H1 (cell line): ENCODE results near the gene SMIM15. TPM values are rescaled to one million over a fixed set of nuclear protein-coding genes. Genes with fewer than 3 reads are reported as not detected.

Experiments used
- CTCF ChIA-PET: fragments of 300-600 bp; sonication (Branson Sonifier 250); formaldehyde crosslinking; loops from one replicate; lab custom pipeline; 2021; ENCODE audit not compliant: partially characterized antibody; lab: Charles Lee
- POLR2A ChIA-PET: fragments of 300-600 bp; sonication (Branson Sonifier 250); formaldehyde crosslinking; loops from one replicate; lab custom pipeline; 2021; ENCODE audit warnings: inconsistent platforms; ENCODE audit not compliant: partially characterized antibody; lab: Charles Lee
- DNase-seq, 2 experiments: peaks; one replicate each; pipeline versions ENCODE4 v3.0.0 to v3.0.0-alpha.2; 2010 to 2022; ENCODE audit warnings: low spot score in 2 of 2, low read depth in 1 of 2, mixed read lengths in 1 of 2
- FAIRE-seq: peaks from 2 replicates; lab custom pipeline; 2011; peaks lifted over from hg19 to GRCh38; lab: Jason Lieb, UNC
- H2AFZ ChIP-seq: 2 replicates; pipeline ENCODE4 v1.8.1; 2012; ENCODE audit warnings: low read length, inconsistent platforms
- H2AK5ac ChIP-seq: 2 replicates; pipeline ENCODE4 v1.6.1; 2013; ENCODE audit warnings: low read depth, low read length
- H2BK120ac ChIP-seq: replicated peaks from 2 replicates; pipeline ENCODE3; 2013; ENCODE audit warnings: low read depth, low read length, inconsistent platforms
- H2BK12ac ChIP-seq: 2 replicates; pipeline ENCODE4 v1.6.1; 2013; ENCODE audit warnings: low read depth, low read length
- H2BK15ac ChIP-seq: 2 replicates; pipeline ENCODE4 v1.6.1; 2013; ENCODE audit warnings: low read length
- H2BK20ac ChIP-seq: 2 replicates; pipeline ENCODE4 v1.6.1; 2013; ENCODE audit warnings: low read length
- H2BK5ac ChIP-seq: 2 replicates; pipeline ENCODE4 v1.6.1; 2013; ENCODE audit warnings: low read depth, low read length
- H3K14ac ChIP-seq: 2 replicates; pipeline ENCODE4 v1.6.1; 2013; ENCODE audit warnings: inconsistent platforms; ENCODE audit not compliant: insufficient read length
- H3K18ac ChIP-seq: 2 replicates; pipeline ENCODE4 v1.6.1; 2013; ENCODE audit warnings: low read length; ENCODE audit errors: extremely low read depth
- H3K23ac ChIP-seq: 2 replicates; pipeline ENCODE4 v1.6.1; 2013; ENCODE audit warnings: inconsistent platforms; ENCODE audit not compliant: insufficient read length
- H3K23me2 ChIP-seq: 2 replicates; pipeline ENCODE4 v1.6.1; 2013; ENCODE audit warnings: low read depth, low read length
- H3K27ac ChIP-seq: 2 replicates; pipeline ENCODE4 v1.6.1; 2011; ENCODE audit warnings: low read depth, low read length, inconsistent platforms
- H3K27me3 ChIP-seq, 4 experiments: replicated peaks in 1 of 4; 1 replicate in 1 of 4; 2 replicates in 3 of 4; pipeline versions ENCODE4 v1.6.1 to v1.8.1; 2011 to 2013; ENCODE audit warnings: low read length in 3 of 4, mild to moderate bottlenecking in 3 of 4, inconsistent platforms in 2 of 4, mixed read lengths in 2 of 4, moderate library complexity in 1 of 4; ENCODE audit not compliant: control insufficient read depth in 3 of 4, insufficient read depth in 3 of 4; ENCODE audit errors: extremely low read depth in 1 of 4
- H3K36me3 ChIP-seq, 4 experiments: 2 replicates each; pipeline versions ENCODE4 v1.6.1 to v1.8.1; 2011 to 2013; ENCODE audit warnings: mild to moderate bottlenecking in 4 of 4, low read length in 3 of 4, moderate library complexity in 2 of 4, control low read depth in 1 of 4, inconsistent platforms in 1 of 4; ENCODE audit not compliant: insufficient read depth in 4 of 4, control insufficient read depth in 2 of 4
- H3K4ac ChIP-seq: replicated peaks from 2 replicates; pipeline ENCODE3; 2013; ENCODE audit warnings: low read length, low read depth, mixed read lengths, inconsistent platforms; ENCODE audit not compliant: insufficient read length
- H3K4me1 ChIP-seq, 4 experiments: replicated peaks in 1 of 4; 1 replicate in 1 of 4; 2 replicates in 3 of 4; pipeline versions ENCODE4 v1.6.1 to v1.8.1; 2011 to 2013; ENCODE audit warnings: low read length in 3 of 4, inconsistent platforms in 2 of 4, mixed read lengths in 1 of 4; ENCODE audit not compliant: insufficient read depth in 4 of 4, control insufficient read depth in 3 of 4
- H3K4me2 ChIP-seq, 2 experiments: 2 replicates each; pipeline versions ENCODE4 v1.6.1 to v1.8.1; 2011 to 2013; ENCODE audit warnings: low read depth in 2 of 2, low read length in 2 of 2, control low read depth in 1 of 2, inconsistent platforms in 1 of 2, mild to moderate bottlenecking in 1 of 2; ENCODE audit not compliant: insufficient read depth in 1 of 2
- H3K4me3 ChIP-seq, 4 experiments: fragments of 200-600, 300-600 bp in 1 of 4; sonication (generic), shearing (Covaris generic), sonication (Bioruptor Twin) in 1 of 4; 2 replicates each; pipeline versions ENCODE4 v1.5.1 to v1.8.1; 2011 to 2016; ENCODE audit warnings: low read length in 4 of 4, low read depth in 3 of 4, control low read depth in 2 of 4, inconsistent platforms in 2 of 4, mild to moderate bottlenecking in 2 of 4, mixed read lengths in 1 of 4, moderate library complexity in 1 of 4; ENCODE audit not compliant: insufficient read depth in 2 of 4; ENCODE audit errors: extremely low read depth in 1 of 4
- H3K56ac ChIP-seq: replicated peaks from 2 replicates; pipeline ENCODE3; 2013; ENCODE audit warnings: low read depth, mild to moderate bottlenecking, mixed read lengths, low read length, inconsistent platforms; ENCODE audit not compliant: insufficient read length
- H3K79me1 ChIP-seq: 2 replicates; pipeline ENCODE4 v1.6.1; 2013; ENCODE audit warnings: low read depth, low read length, control low read depth
- H3K79me2 ChIP-seq, 2 experiments: 2 replicates each; pipeline versions ENCODE4 v1.6.1 to v1.8.1; 2012 to 2013; ENCODE audit warnings: low read length in 2 of 2, mild to moderate bottlenecking in 2 of 2, inconsistent platforms in 1 of 2; ENCODE audit not compliant: insufficient read depth in 2 of 2, control insufficient read depth in 1 of 2
- H3K9ac ChIP-seq, 4 experiments: replicated peaks in 1 of 4; 1 replicate in 1 of 4; 2 replicates in 3 of 4; pipeline versions ENCODE4 v1.6.1 to v1.8.1; 2011 to 2013; ENCODE audit warnings: low read depth in 3 of 4, low read length in 3 of 4, control low read depth in 2 of 4, mild to moderate bottlenecking in 2 of 4, moderate library complexity in 2 of 4, inconsistent platforms in 1 of 4; ENCODE audit errors: extremely low read depth in 1 of 4
- H3K9me3 ChIP-seq, 2 experiments: 2 replicates each; pipeline versions ENCODE4 v1.6.1 to v1.8.1; 2012 to 2013; ENCODE audit warnings: mild to moderate bottlenecking in 2 of 2, moderate library complexity in 2 of 2, control low read depth in 1 of 2, inconsistent platforms in 1 of 2, low read depth in 1 of 2, low read length in 1 of 2, mixed read lengths in 1 of 2; ENCODE audit not compliant: insufficient read depth in 2 of 2
- H4K20me1 ChIP-seq, 2 experiments: replicated peaks in 1 of 2; 2 replicates each; pipeline versions ENCODE3 to v1.8.1; 2011 to 2013; ENCODE audit warnings: inconsistent platforms in 2 of 2, low read length in 2 of 2, mild to moderate bottlenecking in 1 of 2; ENCODE audit not compliant: insufficient read depth in 2 of 2, control insufficient read depth in 1 of 2
- H4K5ac ChIP-seq: 2 replicates; pipeline ENCODE4 v1.6.1; 2013; ENCODE audit warnings: low read length, low read depth, mixed read lengths, inconsistent platforms; ENCODE audit not compliant: insufficient read length
- H4K8ac ChIP-seq: 2 replicates; pipeline ENCODE4 v1.8.0; 2013; ENCODE audit warnings: mild to moderate bottlenecking, moderate library complexity, low read length, inconsistent platforms; ENCODE audit not compliant: insufficient read depth; ENCODE audit errors: extremely low read depth
- H4K91ac ChIP-seq: replicated peaks from 2 replicates; pipeline ENCODE3; 2013; ENCODE audit warnings: low read length, mixed read lengths, inconsistent platforms; ENCODE audit not compliant: insufficient read length
- YY1 ChIP-seq: IDR thresholded peaks from 2 replicates; pipeline ENCODE4 v1.6.1; 2011; ENCODE audit warnings: low read depth, mild to moderate bottlenecking, low read length
- WGBS, 2 experiments: shearing (Covaris generic) in 1 of 2; methylation state at CpG; one replicate each; pipeline versions ENCODE4 v1.1.6 to v1.1.7; 2013 to 2015; ENCODE audit warnings: low lambda C conversion rate in 2 of 2, mixed read lengths in 2 of 2, inconsistent platforms in 1 of 2, low coverage in 1 of 2, missing lambda C conversion rate in 1 of 2; ENCODE audit not compliant: insufficient replicate concordance in 2 of 2, insufficient coverage in 1 of 2, insufficient read length in 1 of 2; ENCODE audit errors: extremely low coverage in 1 of 2, missing lambda C conversion rate in 1 of 2; 5-methylcytosine and 5-hydroxymethylcytosine counted together
- polyA plus RNA-seq, 7 experiments: library from polyadenylated mRNA; depleted of rRNA in 3 of 7; stranded (reverse) in 5 of 7; unstranded in 2 of 7; fragments of >200 nt in 5 of 7; fragments of 200-250 nt in 2 of 7; gene quantifications; 1 replicate in 5 of 7; 2 replicates in 1 of 7; 4 replicates in 1 of 7; pipeline versions ENCODE4 v1.2.1 to v1.2.3, GENCODE V29; 2011 to 2013; ENCODE audit warnings: missing spikeins in 2 of 7, mixed read lengths in 2 of 7
- total RNA-seq: library from RNA; stranded (reverse); fragmentation: NEBNext Ultra II Directional; extraction: Animal tissue kit (Norgen Biotek cat#: 25700); gene quantifications from 2 replicates; pipeline ENCODE4 v1.2.1, GENCODE V29; 2021

The SMIM15 gene
- total and polyA plus RNA-seq, 2 of the 8 experiments (the other 6 are each of a cell fraction or from before 2014, with no cell fraction given): 17.6 to 53.1 TPM

DNA sequence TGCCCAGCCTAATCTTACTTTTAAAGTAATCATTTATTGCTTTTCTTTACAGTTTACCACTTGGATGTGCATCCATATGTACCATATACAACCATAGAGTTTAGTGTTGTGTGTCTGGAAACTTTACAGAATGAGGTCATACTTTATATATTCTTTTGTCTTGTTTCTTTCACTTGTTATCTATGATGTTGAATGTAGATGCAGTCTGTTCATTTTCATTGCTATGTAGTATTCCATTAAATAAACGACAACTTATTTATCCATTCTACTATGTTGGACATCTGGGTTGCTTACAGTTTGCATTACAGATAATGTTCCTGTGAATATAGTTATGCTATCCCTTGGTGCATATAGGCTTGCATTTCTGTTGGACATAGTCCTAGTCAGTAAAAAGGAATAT is 21.3 kb upstream of the SMIM15 start:
- H3K9me3 ChIP-seq: no peaks in the 10 kb centered on the region
- no peak overlapping the region for H4K91ac ChIP-seq
- H3K14ac ChIP-seq: no peak overlapping the region
- CTCF ChIA-PET: interaction anchor here (1.5 kb wide), 1 partner anchor 129 kb away, joined by 5 read pairs; no protein-coding TSS in a partner anchor
- no peaks in the 10 kb centered on the region for H3K23me2 ChIP-seq
- no peak for TF ChIP-seq YY1
- POLR2A ChIA-PET: no interaction called here
- no peaks in the 10 kb centered on the region for H3K79me2 ChIP-seq
- no peak overlapping the region for H2BK20ac ChIP-seq
- H3K18ac ChIP-seq: no peak overlapping the region
- no peak for DNase-seq
- no peak overlapping the region for H2BK12ac ChIP-seq
- no peak overlapping the region for H4K5ac ChIP-seq
- H4K20me1 ChIP-seq: no peaks in the 10 kb centered on the region
- no peak overlapping the region for H2AFZ ChIP-seq
- no peaks in the 10 kb centered on the region for H3K79me1 ChIP-seq
- H3K36me3 ChIP-seq: no peaks in the 10 kb centered on the region
- no peak overlapping the region for H4K8ac ChIP-seq
- no peak overlapping the region for H2BK120ac ChIP-seq
- FAIRE-seq: no peak
- no peak overlapping the region for H2AK5ac ChIP-seq
- 88% methylated on average over 1 of the region's 1 CpG; no CpG with 5 or more reads in 1 of the 2 experiments for WGBS, 2 experiments
- no peak overlapping the region for H3K4me3 ChIP-seq
- no peak overlapping the region for H3K9ac ChIP-seq
- no peak overlapping the region for H3K56ac ChIP-seq
- H3K27ac ChIP-seq: no peak overlapping the region
- no peak overlapping the region for H3K23ac ChIP-seq
- H2BK5ac ChIP-seq: no peak overlapping the region
- H3K27me3 ChIP-seq: no peaks in the 10 kb centered on the region
- H3K4me2 ChIP-seq: no peak overlapping the region
- H3K4ac ChIP-seq: no peak overlapping the region
- H2BK15ac ChIP-seq: no peak overlapping the region
- H3K4me1 ChIP-seq: peaks cover 0 to 5% (median 4%) of the 10 kb centered on the region in 4 experiments; a peak in 3 of 7 replicates
